Psoas muscle (tissue), 8 donors: ENCODE measurements around the gene RNF130. TPM values are rescaled to one million over a fixed set of nuclear protein-coding genes. Genes with fewer than 3 reads are reported as not detected.

Experiments used
- ATAC-seq, 4 donors: fragments of 200-7000 bp; cut with Tn5 transposase; one replicate each; pipeline ENCODE4 v1.9.1; 2020; ENCODE audit warnings: moderate library complexity in 3 of 4, mild to moderate bottlenecking in 2 of 4
- DNase-seq, 2 donors: peaks; one replicate each; pipeline ENCODE4 v3.0.0-alpha.2; 2020
- H3K27ac ChIP-seq: fragments of 200-600 bp; one replicate; pipeline ENCODE4 v1.8.0; 2022
- H3K27me3 ChIP-seq, 3 donors: fragments of 200-600 bp in 1 of 3; one replicate each; pipeline versions ENCODE4 v1.6.1 to v1.8.0; 2013 to 2022; ENCODE audit warnings: low read length in 2 of 3, mild to moderate bottlenecking in 2 of 3, moderate library complexity in 1 of 3; ENCODE audit not compliant: insufficient read depth in 3 of 3
- H3K36me3 ChIP-seq, 2 donors: fragments of 200-600 bp in 1 of 2; one replicate each; pipeline versions ENCODE4 v1.6.1 to v1.8.0; 2013 to 2022; ENCODE audit warnings: low read depth in 1 of 2, mild to moderate bottlenecking in 1 of 2, moderate library complexity in 1 of 2; ENCODE audit not compliant: insufficient read depth in 1 of 2
- H3K4me1 ChIP-seq: fragments of 200-600 bp; one replicate; pipeline ENCODE4 v1.8.0; 2022
- H3K4me3 ChIP-seq: fragments of 200-600 bp; one replicate; pipeline ENCODE4 v1.8.0; 2022; ENCODE audit warnings: mild to moderate bottlenecking
- H3K9me3 ChIP-seq: fragments of 200-600 bp; one replicate; pipeline ENCODE4 v1.8.0; 2022
- CTCF ChIP-seq: fragments of 200-600 bp; IDR thresholded peaks from one replicate; pipeline ENCODE4 v1.8.0; 2022; ENCODE audit warnings: antibody characterized with exemption
- WGBS, 3 donors: extraction: QIAGEN DNeasy Blood & Tissue Kit; methylation state at CpG; one replicate each; pipeline versions ENCODE4 v1.1.6 to v1.1.7; 2013; 5-methylcytosine and 5-hydroxymethylcytosine counted together
- intact Hi-C, 2 donors: fragments of 100-400 bp; cut with DNase I; formaldehyde crosslinking; loops; one replicate each; pipeline versions ENCODE4 v1.11.0 to v1.14.2; 2022
- polyA plus RNA-seq, 3 donors: library from polyadenylated mRNA; stranded (reverse); fragments of 200-250 nt; gene quantifications; one replicate each; pipeline ENCODE4 v1.2.3, GENCODE V29; 2013
- total RNA-seq, 4 donors: library from RNA; stranded (reverse); fragmentation: NEBNext Ultra II Directional in 2 of 4; extraction: Animal tissue kit (Norgen Biotek cat#: 25700) in 2 of 4; gene quantifications; one replicate each; pipeline versions ENCODE4 v1.2.1 to v1.2.4, GENCODE V29; 2021 to 2023
- donor health status: healthy with polysubstance abuse.
- donor health status: DM: no; HTN: no; CAD: no; lungs with moderate emphysema.
- donor health status: Bipolar disorder and iron deficiency.
- donor health status: healthy.
- donor health status: DM: yes; HTN: yes; CAD: no.
- donor health status: DM: no; HTN: no; CAD: no.
- donor health status: DM: no; HTN: no; CAD: no.
- donor health status: DM: yes; HTN: yes; CAD: no.

Gene RNF130
- total and polyA plus RNA-seq, 7 donors, result 34.1 to 45.3 (median 37.2) TPM

GRCh38 chr5:180059326-180059725 lies 12.2 kb downstream of the RNF130 start:
- Histone ChIP-seq H3K27ac (no peak overlapping the region), H3K36me3 (peaks cover 0 to 4% of the 10 kb centered on the region in 2 donors), H3K4me1 (no peaks in the 10 kb centered on the region), H3K9me3 (no peaks in the 10 kb centered on the region), H3K27me3 (no peaks in the 10 kb centered on the region), H3K4me3 (no peak overlapping the region)
- WGBS, 3 donors, result 82 to 85% (median 84%) methylated on average over 6 of the region's 6 CpGs
- DNase-seq, result no peak
- ATAC-seq, result no peak
- intact Hi-C loops, result no loop called here
- no peak for TF ChIP-seq CTCF

- no peak overlapping the region for H3K27ac ChIP-seq
- H3K4me3 ChIP-seq, result no peak overlapping the region
- H3K4me1 ChIP-seq, result peaks cover 16% of the 10 kb centered on the region
- TF ChIP-seq CTCF, result no peak
- ATAC-seq (no peak), DNase-seq (no peak)
- no peaks in the 10 kb centered on the region for H3K27me3 ChIP-seq
- no peaks in the 10 kb centered on the region for H3K9me3 ChIP-seq
- peaks cover 0 to 4% of the 10 kb centered on the region in 2 donors for H3K36me3 ChIP-seq
- intact Hi-C loops, result no loop called here
- WGBS, 3 donors, result 96 to 100% (median 98%) methylated on average over 1 of the region's 1 CpG
Observed at GRCh38 chr5:180056153-180056552, 15.4 kb downstream of the RNF130 start.

- 77 to 85% (median 84%) methylated on average over 6 of the region's 6 CpGs for WGBS, 3 donors
- peaks cover 29% of the 10 kb centered on the region for H3K4me1 ChIP-seq
- H3K27me3 ChIP-seq, result no peaks in the 10 kb centered on the region
- intact Hi-C loops, result no loop called here
- no peak for TF ChIP-seq CTCF
- no peaks in the 10 kb centered on the region for H3K9me3 ChIP-seq
- no peak overlapping the region for H3K27ac ChIP-seq
- DNase-seq (no peak), ATAC-seq (no peak)
- peaks cover 0 to 4% of the 10 kb centered on the region in 2 donors for H3K36me3 ChIP-seq
- H3K4me3 ChIP-seq, result no peak overlapping the region
Observed at GRCh38 chr5:180054226-180054625, 17.3 kb downstream of the RNF130 start.

- Histone ChIP-seq H3K4me1 (peaks cover 40% of the 10 kb centered on the region), H3K36me3 (peaks cover 0 to 4% of the 10 kb centered on the region in 2 donors), H3K27ac (no peak overlapping the region), H3K27me3 (no peaks in the 10 kb centered on the region), H3K9me3 (no peaks in the 10 kb centered on the region), H3K4me3 (no peak overlapping the region)
- DNase-seq, result no peak
- WGBS, 3 donors, result 60 to 83% (median 63%) methylated on average over 8 of the region's 8 CpGs
- peak in 3 of 4 donors; percentile 53 to 62 (median 58) for ATAC-seq
- intact Hi-C loops, result no loop called here
- TF ChIP-seq CTCF, result no peak
Observed at GRCh38 chr5:180053061-180053602, 18.4 kb downstream of the RNF130 start.

- H3K9me3 ChIP-seq, result no peaks in the 10 kb centered on the region
- TF ChIP-seq CTCF, result no peak
- DNase-seq (no peak), ATAC-seq (no peak)
- 92 to 97% (median 96%) methylated on average over 5 of the region's 5 CpGs for WGBS, 3 donors
- H3K36me3 ChIP-seq, result peaks cover 0 to 4% of the 10 kb centered on the region in 2 donors
- no peaks in the 10 kb centered on the region for H3K27me3 ChIP-seq
- peaks cover 48% of the 10 kb centered on the region for H3K4me1 ChIP-seq
- H3K27ac ChIP-seq, result no peak overlapping the region
- intact Hi-C loops, result no loop called here
- no peak overlapping the region for H3K4me3 ChIP-seq
Observed at GRCh38 chr5:180052211-180052818, 19.2 kb downstream of the RNF130 start.
